Transverse colon (tissue), 4 donors: ENCODE data around the gene FBL.

Source experiments
- CTCF ChIP-seq, 5 experiments: fragments of 200-600 bp in 3 of 5; fragments of 450-650 bp in 2 of 5; sonication (generic) in 3 of 5; IDR thresholded peaks; 1 replicate in 2 of 5; 2 replicates in 3 of 5; pipeline ENCODE4 v1.5.1; 2016 to 2017; ENCODE audit warnings: antibody characterized with exemption in 5 of 5, inconsistent platforms in 3 of 5, mild to moderate bottlenecking in 2 of 5, moderate library complexity in 1 of 5
- EP300 ChIP-seq: sonication (generic); formaldehyde crosslinking; IDR thresholded peaks from one replicate; pipeline ENCODE4 v1.6.1; 2017; ENCODE audit warnings: antibody characterized with exemption, low read depth
- POLR2A ChIP-seq: fragments of 450-650 bp; IDR thresholded peaks from one replicate; pipeline ENCODE4 v1.6.1; 2016; ENCODE audit warnings: antibody characterized with exemption, mild to moderate bottlenecking, moderate library complexity
- POLR2AphosphoS5 ChIP-seq, 3 donors: sonication (generic); formaldehyde crosslinking; IDR thresholded peaks; one replicate each; pipeline ENCODE4 v1.6.1; 2016; ENCODE audit warnings: antibody characterized with exemption in 3 of 3

GRCh38 chr19:39830847-39831246, 15.3 kb downstream of the FBL start:
- TF ChIP-seq EP300 (no peak), CTCF (IDR thresholded peaks at IDR 0.05) (no peak), POLR2AphosphoS5 (IDR thresholded peaks at IDR 0.05) (no peak), POLR2A (no peak)
